Epithelial cell of esophagus (primary cell): ENCODE measurements around the gene BOK.
"Not testable (repeated sequence)": the region's sequence is repeated elsewhere in the genome, so short reads cannot be mapped to it uniquely, and the experiment has no call there.

Source experiments
- DNase-seq: peaks from one replicate; pipeline ENCODE4 v3.0.0; 2010; ENCODE audit warnings: low read depth
- H3K4me3 ChIP-seq: 2 replicates; pipeline ENCODE4 v1.5.1; 2011; ENCODE audit warnings: mild to moderate bottlenecking, low read length, control low read depth
- TF ChIP-seq, protein P1 (sequence below): IDR thresholded peaks from 2 replicates; pipeline ENCODE4 v1.5.1; 2011; ENCODE audit warnings: low read depth, mild to moderate bottlenecking, low read length, control low read depth, inconsistent platforms; ENCODE audit not compliant: insufficient read depth; ENCODE audit errors: missing control alignments

BOK gene

DNA sequence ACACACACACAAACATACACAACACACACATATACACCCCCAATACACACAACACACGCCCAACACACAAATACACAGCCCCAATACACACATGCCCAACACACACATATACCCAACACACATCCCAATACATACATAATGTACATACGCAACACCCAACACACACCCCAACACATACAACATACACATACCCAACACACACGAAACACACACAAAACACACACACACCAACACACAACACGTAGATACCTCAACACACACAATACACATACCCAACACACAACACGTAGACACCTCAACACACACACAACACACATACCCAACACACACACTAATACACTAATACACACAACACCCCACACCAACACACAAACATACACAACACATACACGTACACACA is 41.2 kb upstream of the BOK start:
- no peak overlapping the region for H3K4me3 ChIP-seq
- no peak for DNase-seq

GRCh38 chr2:241519669-241520068 is 38.9 kb upstream of the BOK start:
- H3K4me3 ChIP-seq = no peak overlapping the region
- DNase-seq = no peak
- TF ChIP-seq, protein P1, sequence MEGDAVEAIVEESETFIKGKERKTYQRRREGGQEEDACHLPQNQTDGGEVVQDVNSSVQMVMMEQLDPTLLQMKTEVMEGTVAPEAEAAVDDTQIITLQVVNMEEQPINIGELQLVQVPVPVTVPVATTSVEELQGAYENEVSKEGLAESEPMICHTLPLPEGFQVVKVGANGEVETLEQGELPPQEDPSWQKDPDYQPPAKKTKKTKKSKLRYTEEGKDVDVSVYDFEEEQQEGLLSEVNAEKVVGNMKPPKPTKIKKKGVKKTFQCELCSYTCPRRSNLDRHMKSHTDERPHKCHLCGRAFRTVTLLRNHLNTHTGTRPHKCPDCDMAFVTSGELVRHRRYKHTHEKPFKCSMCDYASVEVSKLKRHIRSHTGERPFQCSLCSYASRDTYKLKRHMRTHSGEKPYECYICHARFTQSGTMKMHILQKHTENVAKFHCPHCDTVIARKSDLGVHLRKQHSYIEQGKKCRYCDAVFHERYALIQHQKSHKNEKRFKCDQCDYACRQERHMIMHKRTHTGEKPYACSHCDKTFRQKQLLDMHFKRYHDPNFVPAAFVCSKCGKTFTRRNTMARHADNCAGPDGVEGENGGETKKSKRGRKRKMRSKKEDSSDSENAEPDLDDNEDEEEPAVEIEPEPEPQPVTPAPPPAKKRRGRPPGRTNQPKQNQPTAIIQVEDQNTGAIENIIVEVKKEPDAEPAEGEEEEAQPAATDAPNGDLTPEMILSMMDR = no peak

More for the DNA sequence above, 41.2 kb upstream of the BOK start:
- TF ChIP-seq, protein P1 = no peak

GRCh38 chr2:241522477-241522876 is 36.1 kb upstream of the BOK start:
- DNase-seq = no peak
- TF ChIP-seq, protein P1 = no peak
- H3K4me3 ChIP-seq = no peak overlapping the region

DNA sequence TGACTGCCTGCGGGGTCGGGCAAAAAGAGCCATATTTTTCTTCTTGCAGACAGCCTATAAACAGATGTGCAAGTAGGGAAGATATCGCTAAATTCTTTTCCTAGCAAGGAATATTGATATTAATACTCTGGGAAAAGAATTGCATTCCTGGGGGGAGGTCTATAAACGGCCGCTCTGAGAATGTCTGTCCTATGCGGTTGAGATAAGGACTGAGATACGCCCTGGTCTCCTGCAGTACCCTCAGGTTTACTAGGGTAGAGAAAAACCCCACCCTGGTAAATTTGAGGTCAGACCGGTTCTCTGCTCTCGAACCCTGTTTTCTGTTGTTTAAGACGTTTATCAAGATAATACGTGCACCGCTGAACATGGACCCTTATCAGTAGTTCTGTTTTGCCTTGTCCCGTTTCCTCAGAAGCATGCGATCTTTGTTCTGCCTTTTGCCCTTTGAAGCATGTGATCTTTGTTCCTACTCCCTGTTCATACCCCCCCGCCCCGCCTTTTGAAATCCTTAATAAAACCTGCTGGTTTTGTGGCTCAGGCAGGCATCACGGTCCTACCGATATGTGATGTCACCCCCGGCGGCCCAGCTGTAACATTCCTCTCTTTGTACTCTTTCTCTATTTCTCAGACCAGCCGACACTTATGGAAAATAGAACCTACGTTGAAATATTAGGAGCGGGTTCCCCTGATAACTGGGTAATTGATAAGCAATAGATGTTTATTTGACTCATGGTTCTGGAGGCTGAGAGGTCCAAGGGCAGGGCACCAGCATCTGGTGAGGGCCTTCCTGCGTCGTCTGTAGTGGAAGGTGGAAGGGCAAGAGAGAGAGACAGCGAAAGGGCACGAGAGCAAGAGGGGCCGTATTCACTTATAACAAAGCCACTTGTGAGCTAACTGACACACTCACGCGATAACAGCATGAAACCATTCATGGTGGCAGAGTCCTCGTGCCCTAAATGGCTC is 32.4 kb upstream of the BOK start:
- DNase-seq, H3K4me3 ChIP-seq: not testable (repeated sequence)

DNA sequence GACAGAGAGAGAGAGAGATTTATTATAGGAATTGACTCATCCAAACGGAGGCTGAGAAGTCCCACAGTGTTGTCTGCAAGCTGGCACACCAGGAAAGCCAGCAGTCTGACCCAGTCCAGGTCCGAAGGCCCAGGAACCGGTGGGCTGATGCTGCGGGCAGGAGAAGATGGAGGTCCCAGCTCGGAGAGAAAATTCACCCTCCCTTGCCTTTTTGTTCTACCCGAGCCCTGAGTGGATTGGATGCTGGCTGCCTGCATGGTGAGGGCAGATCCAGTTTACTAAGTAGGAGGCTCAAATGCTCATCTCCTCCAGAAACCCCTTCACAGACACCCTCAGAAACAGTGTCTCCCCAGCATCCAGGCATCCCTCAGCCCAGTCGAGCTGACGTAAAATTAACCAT is 28.0 kb upstream of the BOK start:
- TF ChIP-seq, protein P1 = no peak
- DNase-seq = no peak
- no peak overlapping the region for H3K4me3 ChIP-seq

GRCh38 chr2:241531161-241531722 is 27.3 kb upstream of the BOK start:
- H3K4me3 ChIP-seq = no peak overlapping the region

GRCh38 chr2:241532168-241532567 is 26.4 kb upstream of the BOK start:
- no peak for DNase-seq
- TF ChIP-seq, protein P1 = no peak
- H3K4me3 ChIP-seq = no peak overlapping the region

More at GRCh38 chr2:241531161-241531722, 27.3 kb upstream of the BOK start:
- DNase-seq = no peak
- TF ChIP-seq, protein P1 = no peak
